Kidney epithelial cell (primary cell): ENCODE data around the gene MYO18B. TPM values are rescaled to one million over a fixed set of nuclear protein-coding genes. Genes with fewer than 3 reads are reported as not detected.

ENCODE experiments used
- DNase-seq: peaks from one replicate; pipeline ENCODE4 v3.0.0-alpha.2; 2010; ENCODE audit warnings: low read depth
- H3K27me3 ChIP-seq: 2 replicates; pipeline ENCODE4 v1.6.0; 2011; ENCODE audit warnings: low read length; ENCODE audit not compliant: control insufficient read depth, insufficient read depth
- H3K36me3 ChIP-seq: 2 replicates; pipeline ENCODE4 v1.5.1; 2011; ENCODE audit warnings: low read length; ENCODE audit not compliant: control insufficient read depth, insufficient read depth
- H3K4me3 ChIP-seq: 2 replicates; pipeline ENCODE4 v1.5.1; 2011; ENCODE audit warnings: low read depth, mild to moderate bottlenecking, control low read depth, low read length
- total RNA-seq: library from RNA; depleted of rRNA; stranded (reverse); fragments of >200 nt; gene quantifications from 2 replicates; pipeline ENCODE4 v1.2.3, GENCODE V29; 2015
- TF ChIP-seq, protein P1 (sequence below): IDR thresholded peaks from 2 replicates; pipeline ENCODE4 v1.5.1; 2011; ENCODE audit warnings: mild to moderate bottlenecking, moderate library complexity, low read length, control low read depth, inconsistent platforms; ENCODE audit not compliant: insufficient read depth, poor library complexity, severe bottlenecking

Gene MYO18B
- total RNA-seq, 1 donor from 2014 or later = not detected

DNA sequence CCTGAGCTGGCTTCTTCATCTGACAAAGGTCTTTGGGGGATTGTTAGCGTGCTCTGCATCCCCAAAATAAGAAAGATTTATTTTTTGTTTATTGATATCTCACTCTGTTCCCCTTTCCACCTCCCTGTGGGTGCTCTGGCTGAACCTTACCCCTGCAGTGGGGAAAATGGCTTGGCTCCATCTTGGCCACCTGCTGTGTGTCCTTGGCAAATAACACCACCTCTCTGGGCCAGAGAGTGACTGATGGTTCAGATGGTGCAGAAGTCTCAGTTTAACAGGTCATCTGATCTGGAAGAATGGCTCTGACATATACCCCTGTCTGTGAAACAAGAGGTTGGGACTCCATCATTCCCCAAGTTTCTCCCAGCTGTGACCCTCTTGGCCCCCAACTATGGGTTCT, 157.6 kb downstream of the MYO18B start:
- H3K36me3 ChIP-seq = no peaks in the 10 kb centered on the region
- no peaks in the 10 kb centered on the region for H3K27me3 ChIP-seq
- TF ChIP-seq, protein P1, sequence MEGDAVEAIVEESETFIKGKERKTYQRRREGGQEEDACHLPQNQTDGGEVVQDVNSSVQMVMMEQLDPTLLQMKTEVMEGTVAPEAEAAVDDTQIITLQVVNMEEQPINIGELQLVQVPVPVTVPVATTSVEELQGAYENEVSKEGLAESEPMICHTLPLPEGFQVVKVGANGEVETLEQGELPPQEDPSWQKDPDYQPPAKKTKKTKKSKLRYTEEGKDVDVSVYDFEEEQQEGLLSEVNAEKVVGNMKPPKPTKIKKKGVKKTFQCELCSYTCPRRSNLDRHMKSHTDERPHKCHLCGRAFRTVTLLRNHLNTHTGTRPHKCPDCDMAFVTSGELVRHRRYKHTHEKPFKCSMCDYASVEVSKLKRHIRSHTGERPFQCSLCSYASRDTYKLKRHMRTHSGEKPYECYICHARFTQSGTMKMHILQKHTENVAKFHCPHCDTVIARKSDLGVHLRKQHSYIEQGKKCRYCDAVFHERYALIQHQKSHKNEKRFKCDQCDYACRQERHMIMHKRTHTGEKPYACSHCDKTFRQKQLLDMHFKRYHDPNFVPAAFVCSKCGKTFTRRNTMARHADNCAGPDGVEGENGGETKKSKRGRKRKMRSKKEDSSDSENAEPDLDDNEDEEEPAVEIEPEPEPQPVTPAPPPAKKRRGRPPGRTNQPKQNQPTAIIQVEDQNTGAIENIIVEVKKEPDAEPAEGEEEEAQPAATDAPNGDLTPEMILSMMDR = no peak
- DNase-seq = no peak
- H3K4me3 ChIP-seq = no peak overlapping the region

DNA sequence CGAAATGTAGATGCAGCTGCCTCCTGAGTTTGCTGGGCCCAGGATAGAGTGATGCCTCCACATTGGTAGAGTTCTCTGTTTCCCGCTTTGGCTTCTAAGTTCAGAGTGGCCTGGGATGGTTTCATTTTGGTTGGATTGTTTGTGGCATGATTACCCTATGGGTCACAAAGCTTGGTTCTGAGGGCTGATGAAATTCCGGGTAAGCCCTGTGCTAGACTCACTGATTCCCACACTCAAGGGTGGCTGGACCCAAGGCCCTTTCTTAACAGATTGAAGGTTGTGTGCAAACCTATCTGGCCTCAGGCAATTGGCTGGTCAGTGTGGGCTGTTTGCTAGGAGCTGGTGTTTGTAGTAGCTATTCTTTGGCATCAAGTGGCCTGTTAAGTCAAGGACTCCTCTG, 158.4 kb downstream of the MYO18B start:
- no peak for DNase-seq
- Histone ChIP-seq H3K4me3 (no peak overlapping the region), H3K36me3 (no peaks in the 10 kb centered on the region), H3K27me3 (no peaks in the 10 kb centered on the region)
- TF ChIP-seq, protein P1 = no peak

DNA sequence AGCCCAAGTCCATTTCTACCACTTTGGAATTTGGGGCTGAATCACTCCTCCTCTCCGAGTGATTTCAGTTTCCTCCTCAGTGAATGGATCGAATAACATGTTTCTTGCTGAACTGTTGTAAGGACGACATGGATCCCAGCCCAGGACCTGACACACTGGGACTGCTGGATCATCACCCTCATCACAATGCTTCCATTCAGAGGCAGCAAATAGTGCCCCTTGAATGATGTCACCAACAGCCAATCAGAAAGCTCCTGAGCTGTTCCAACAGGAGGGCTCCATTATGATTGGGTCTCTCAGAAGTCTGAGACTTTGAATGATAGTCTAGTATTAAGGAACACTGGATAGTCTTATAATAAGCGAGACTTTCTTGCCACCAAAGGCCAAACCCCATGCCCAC, 158.9 kb downstream of the MYO18B start:
- no peak for DNase-seq
- no peaks in the 10 kb centered on the region for H3K27me3 ChIP-seq
- no peak overlapping the region for H3K4me3 ChIP-seq
- H3K36me3 ChIP-seq = no peaks in the 10 kb centered on the region
- TF ChIP-seq, protein P1 = no peak

DNA sequence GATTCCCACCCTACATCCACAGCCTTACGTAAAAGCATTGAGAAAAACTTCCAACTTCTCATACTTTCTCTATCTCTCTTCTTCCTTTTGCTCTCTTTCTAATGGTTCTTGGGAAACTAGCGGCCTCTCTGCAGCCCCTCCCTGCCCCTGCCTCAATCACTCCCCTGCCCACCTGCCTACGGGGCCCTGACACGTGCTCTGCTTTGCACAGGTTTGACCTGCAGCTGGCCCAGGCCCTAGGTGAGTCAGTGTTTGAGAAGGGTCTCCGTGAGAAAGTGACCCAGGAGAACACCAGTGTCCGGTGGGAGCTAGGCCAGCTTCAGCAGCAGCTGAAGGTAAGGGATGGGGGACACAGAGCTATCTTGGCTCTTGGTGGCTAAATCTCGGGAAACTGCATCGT, 160.4 kb downstream of the MYO18B start:
- TF ChIP-seq, protein P1 = no peak
- no peak for DNase-seq
- H3K36me3 ChIP-seq = no peaks in the 10 kb centered on the region
- H3K27me3 ChIP-seq = no peaks in the 10 kb centered on the region
- no peak overlapping the region for H3K4me3 ChIP-seq

DNA sequence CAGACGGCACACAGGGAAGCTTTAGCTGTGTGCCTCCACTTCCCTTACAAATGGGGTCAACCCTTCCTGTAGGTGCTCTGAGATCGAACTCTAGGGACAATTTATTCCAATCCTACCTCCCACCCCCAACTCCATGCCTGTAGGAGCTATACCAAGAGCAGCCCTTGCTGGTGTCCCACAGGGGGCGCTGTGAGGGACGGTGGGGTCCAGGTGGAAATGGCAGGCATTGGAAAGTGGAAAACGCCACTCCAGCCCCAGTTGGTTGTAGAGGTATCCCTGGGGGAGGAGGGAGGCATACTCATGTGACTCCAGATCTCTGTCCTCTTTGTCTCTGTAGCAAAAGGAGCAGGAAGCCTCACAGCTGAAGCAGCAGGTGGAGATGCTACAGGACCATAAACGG, 161.3 kb downstream of the MYO18B start:
- no peak for DNase-seq

DNA sequence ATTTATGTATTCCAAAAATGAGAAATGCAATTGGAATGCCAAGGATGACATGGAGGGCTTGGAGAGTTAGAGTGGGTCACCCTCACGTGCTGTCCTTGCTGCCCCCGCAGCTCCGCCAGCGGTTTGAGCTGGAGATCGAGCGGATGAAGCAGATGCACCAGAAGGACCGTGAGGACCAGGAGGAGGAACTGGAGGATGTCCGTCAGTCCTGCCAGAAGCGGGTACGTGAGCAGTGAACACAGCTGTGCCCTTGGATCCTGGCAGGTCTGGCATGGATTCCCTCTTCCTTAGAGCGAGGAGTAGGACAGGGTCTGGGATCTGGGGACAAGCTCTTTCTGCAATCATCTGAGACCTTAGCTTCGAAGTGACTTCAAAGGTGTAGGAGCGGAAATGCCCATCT, 166.2 kb downstream of the MYO18B start:
- H3K36me3 ChIP-seq = no peaks in the 10 kb centered on the region
- H3K4me3 ChIP-seq = no peak overlapping the region
- TF ChIP-seq, protein P1 = no peak
- no peak for DNase-seq
- H3K27me3 ChIP-seq = no peaks in the 10 kb centered on the region

More for the DNA sequence above, 161.3 kb downstream of the MYO18B start:
- Histone ChIP-seq H3K4me3 (no peak overlapping the region), H3K27me3 (no peaks in the 10 kb centered on the region), H3K36me3 (no peaks in the 10 kb centered on the region)
- TF ChIP-seq, protein P1 = peak; percentile 19
